SK-N-SH (cell line): Measurements from ENCODE around the gene PCK2. TPM values are rescaled to one million over a fixed set of nuclear protein-coding genes. Genes with fewer than 3 reads are reported as not detected.

ENCODE experiments used
- CTCF ChIA-PET: fragments of 300-600, 350-600 bp; formaldehyde crosslinking; extraction: SDS; loops from one replicate; lab custom pipeline; 2021; lab: Yijun Ruan, JAX
- POLR2A ChIA-PET: fragments of 350-600 bp; sonication (Branson Sonifier 250); formaldehyde crosslinking; extraction: SDS; loops from one replicate; lab custom pipeline; 2020; ENCODE audit warnings: antibody characterized with exemption, inconsistent platforms; lab: Yijun Ruan, JAX
- DNase-seq: peaks from one replicate; pipeline ENCODE4 v3.0.0; 2012
- H2AFZ ChIP-seq: fragments of 200-600 bp; sonication (generic); 2 replicates; pipeline ENCODE4 v1.8.1; 2016; ENCODE audit warnings: antibody characterized with exemption, mild to moderate bottlenecking, low read depth
- H3F3A ChIP-seq: fragments of 200-600 bp; sonication (generic); replicated peaks from 2 replicates; pipeline ENCODE3; 2016; ENCODE audit warnings: antibody characterized with exemption, mild to moderate bottlenecking; ENCODE audit not compliant: insufficient read depth
- H3K27ac ChIP-seq, 2 experiments: fragments of 200-500 bp in 1 of 2; fragments of 200-600 bp in 1 of 2; sonication (Bioruptor generic) in 1 of 2; sonication (generic), shearing (Covaris generic) in 1 of 2; 2 replicates each; pipeline versions ENCODE4 v1.5.1 to v1.6.1; 2014 to 2016; ENCODE audit warnings: low read depth in 2 of 2, inconsistent platforms in 1 of 2, low read length in 1 of 2, mild to moderate bottlenecking in 1 of 2, mixed read lengths in 1 of 2
- H3K27me3 ChIP-seq: fragments of 200-600 bp; sonication (generic), shearing (Covaris generic); 2 replicates; pipeline ENCODE4 v1.6.1; 2016; ENCODE audit warnings: mixed run types; ENCODE audit not compliant: insufficient read depth
- H3K36me3 ChIP-seq, 2 experiments: fragments of 200-500 bp in 1 of 2; fragments of 200-600 bp in 1 of 2; sonication (Bioruptor generic) in 1 of 2; sonication (generic) in 1 of 2; replicated peaks in 1 of 2; 2 replicates each; pipeline versions ENCODE3 to v1.5.1; 2014 to 2016; ENCODE audit warnings: low read length in 1 of 2, mild to moderate bottlenecking in 1 of 2; ENCODE audit not compliant: insufficient read depth in 2 of 2, control insufficient read depth in 1 of 2
- H3K4me1 ChIP-seq, 2 experiments: fragments of 200-500 bp in 1 of 2; fragments of 200-600 bp in 1 of 2; sonication (Bioruptor generic) in 1 of 2; sonication (generic), shearing (Covaris generic) in 1 of 2; 2 replicates each; pipeline versions ENCODE4 v1.5.1 to v1.6.1; 2014 to 2016; ENCODE audit warnings: low read depth in 1 of 2, low read length in 1 of 2, mixed run types in 1 of 2; ENCODE audit not compliant: insufficient read depth in 2 of 2, control insufficient read depth in 1 of 2
- H3K4me2 ChIP-seq: fragments of 200-600 bp; sonication (generic), shearing (Covaris generic); 2 replicates; pipeline ENCODE4 v1.6.1; 2017; ENCODE audit warnings: mixed run types
- H3K4me3 ChIP-seq, 2 experiments: fragments of 200-500 bp in 1 of 2; fragments of 200-600 bp in 1 of 2; sonication (Bioruptor generic) in 1 of 2; sonication (generic), shearing (Covaris generic) in 1 of 2; 2 replicates each; pipeline versions ENCODE4 v1.5.1 to v1.8.1; 2014 to 2016; ENCODE audit warnings: low read depth in 2 of 2, inconsistent platforms in 1 of 2, low read length in 1 of 2, mild to moderate bottlenecking in 1 of 2, mixed read lengths in 1 of 2, moderate library complexity in 1 of 2
- H3K79me2 ChIP-seq: fragments of 200-600 bp; sonication (generic); 2 replicates; pipeline ENCODE4 v1.8.1; 2017; ENCODE audit warnings: mild to moderate bottlenecking; ENCODE audit not compliant: insufficient read depth
- H3K9ac ChIP-seq: fragments of 200-600 bp; sonication (generic); 2 replicates; pipeline ENCODE4 v1.6.1; 2017; ENCODE audit warnings: mixed run types
- H3K9me2 ChIP-seq: fragments of 200-600 bp; sonication (generic); 2 replicates; pipeline ENCODE4 v1.6.1; 2017; ENCODE audit warnings: mixed run types
- H3K9me3 ChIP-seq: fragments of 200-600 bp; sonication (generic); 2 replicates; pipeline ENCODE4 v1.6.1; 2017; ENCODE audit warnings: mixed run types, mild to moderate bottlenecking, moderate library complexity
- H4K20me1 ChIP-seq: fragments of 200-600 bp; sonication (generic); 2 replicates; pipeline ENCODE4 v1.6.1; 2017; ENCODE audit warnings: mild to moderate bottlenecking, mixed run types; ENCODE audit not compliant: insufficient read depth
- CHD2 ChIP-seq: fragments of 150-350 bp; IDR thresholded peaks from 2 replicates; pipeline ENCODE4 v1.6.1; 2018; ENCODE audit warnings: low read length; ENCODE audit not compliant: partially characterized antibody
- EP300 ChIP-seq, 2 experiments: IDR thresholded peaks; 2 replicates each; pipeline versions ENCODE4 v1.4.0 to v1.6.1; 2012; ENCODE audit warnings: borderline replicate concordance in 1 of 2, low read depth in 1 of 2, low read length in 1 of 2
- FOSL2 ChIP-seq: IDR thresholded peaks from 2 replicates; pipeline ENCODE4 v1.4.0; 2012; ENCODE audit warnings: low read depth, mild to moderate bottlenecking, moderate library complexity, borderline replicate concordance
- FOXJ3 ChIP-seq: sonication (generic); formaldehyde crosslinking; IDR thresholded peaks from 2 replicates; pipeline ENCODE4 v1.5.1; 2020; ENCODE audit warnings: mild to moderate bottlenecking, missing genetic modification reagents
- FOXM1 ChIP-seq: IDR thresholded peaks from 2 replicates; pipeline ENCODE4 v1.4.0; 2012; ENCODE audit warnings: low read depth, mild to moderate bottlenecking
- GATA2 ChIP-seq: sonication (generic); formaldehyde crosslinking; IDR thresholded peaks from 2 replicates; pipeline ENCODE4 v1.5.0; 2020; ENCODE audit warnings: mild to moderate bottlenecking, missing genetic modification reagents
- IRF3 ChIP-seq: fragments of 150-350 bp; IDR thresholded peaks from 2 replicates; pipeline ENCODE4 v1.6.1; 2016; ENCODE audit warnings: mild to moderate bottlenecking, low read depth, low read length
- JUND ChIP-seq: IDR thresholded peaks from 2 replicates; pipeline ENCODE4 v1.4.0; 2012
- MEF2A ChIP-seq: IDR thresholded peaks from 2 replicates; pipeline ENCODE4 v1.4.0; 2012; ENCODE audit warnings: low read depth, borderline replicate concordance
- MXI1 ChIP-seq: IDR thresholded peaks from 2 replicates; pipeline ENCODE4 v1.6.1; 2012; ENCODE audit warnings: mild to moderate bottlenecking, low read depth, low read length, improper control_type of control experiment
- NFIC ChIP-seq: IDR thresholded peaks from 2 replicates; pipeline ENCODE4 v1.4.0; 2012; ENCODE audit warnings: borderline replicate concordance
- POLR2AphosphoS5 ChIP-seq: IDR thresholded peaks from 2 replicates; pipeline ENCODE4 v1.6.1; 2012; ENCODE audit warnings: low read depth, low read length
- RAD21 ChIP-seq: IDR thresholded peaks from 2 replicates; pipeline ENCODE4 v1.6.1; 2012; ENCODE audit warnings: mild to moderate bottlenecking, low read length
- RCOR1 ChIP-seq: fragments of 150-350 bp; IDR thresholded peaks from 2 replicates; pipeline ENCODE4 v1.6.1; 2017; ENCODE audit warnings: antibody characterized with exemption, low read length
- REST ChIP-seq: IDR thresholded peaks from 2 replicates; pipeline ENCODE4 v1.6.1; 2012; ENCODE audit warnings: mild to moderate bottlenecking, low read depth, low read length, moderate library complexity
- SMC3 ChIP-seq: IDR thresholded peaks from 2 replicates; pipeline ENCODE4 v1.6.1; 2012; ENCODE audit warnings: low read depth, low read length, improper control_type of control experiment
- TCF12 ChIP-seq: IDR thresholded peaks from 2 replicates; pipeline ENCODE4 v1.4.0; 2012
- TEAD4 ChIP-seq: IDR thresholded peaks from 2 replicates; pipeline ENCODE4 v1.4.0; 2012; ENCODE audit warnings: mild to moderate bottlenecking, borderline replicate concordance; ENCODE audit not compliant: insufficient read depth
- USF2 ChIP-seq: fragments of 150-350 bp; IDR thresholded peaks from 2 replicates; pipeline ENCODE4 v1.6.1; 2017; ENCODE audit warnings: antibody characterized with exemption, low read length, low read depth, borderline replicate concordance
- YY1 ChIP-seq: IDR thresholded peaks from 2 replicates; pipeline ENCODE4 v1.4.0; 2012; ENCODE audit warnings: low read depth, mild to moderate bottlenecking
- WGBS: methylation state at CpG from one replicate; pipeline ENCODE4 v1.1.6; 2017; ENCODE audit warnings: low lambda C conversion rate; 5-methylcytosine and 5-hydroxymethylcytosine counted together
- polyA plus RNA-seq, 3 experiments: library from polyadenylated mRNA; depleted of rRNA; stranded (reverse); fragments of >200 nt; gene quantifications; 2 replicates each; pipeline ENCODE4 v1.2.3, GENCODE V29; 2012
- TF ChIP-seq, protein P1 (sequence below): IDR thresholded peaks from 2 replicates; pipeline ENCODE4 v1.4.0; 2012; ENCODE audit warnings: low read depth, borderline replicate concordance

Gene PCK2
- polyA plus RNA-seq, 1 of the 3 experiments (the other 2 are of a cell fraction) = 16.6 TPM

GRCh38 chr14:24150567-24150966, 56.5 kb downstream of the PCK2 start (continued):
- TF ChIP-seq, protein P1, sequence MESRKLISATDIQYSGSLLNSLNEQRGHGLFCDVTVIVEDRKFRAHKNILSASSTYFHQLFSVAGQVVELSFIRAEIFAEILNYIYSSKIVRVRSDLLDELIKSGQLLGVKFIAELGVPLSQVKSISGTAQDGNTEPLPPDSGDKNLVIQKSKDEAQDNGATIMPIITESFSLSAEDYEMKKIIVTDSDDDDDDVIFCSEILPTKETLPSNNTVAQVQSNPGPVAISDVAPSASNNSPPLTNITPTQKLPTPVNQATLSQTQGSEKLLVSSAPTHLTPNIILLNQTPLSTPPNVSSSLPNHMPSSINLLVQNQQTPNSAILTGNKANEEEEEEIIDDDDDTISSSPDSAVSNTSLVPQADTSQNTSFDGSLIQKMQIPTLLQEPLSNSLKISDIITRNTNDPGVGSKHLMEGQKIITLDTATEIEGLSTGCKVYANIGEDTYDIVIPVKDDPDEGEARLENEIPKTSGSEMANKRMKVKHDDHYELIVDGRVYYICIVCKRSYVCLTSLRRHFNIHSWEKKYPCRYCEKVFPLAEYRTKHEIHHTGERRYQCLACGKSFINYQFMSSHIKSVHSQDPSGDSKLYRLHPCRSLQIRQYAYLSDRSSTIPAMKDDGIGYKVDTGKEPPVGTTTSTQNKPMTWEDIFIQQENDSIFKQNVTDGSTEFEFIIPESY = no peak
- TF ChIP-seq USF2 = no peak
- no peak for TF ChIP-seq SMC3
- TF ChIP-seq FOSL2 = no peak
- no peak for TF ChIP-seq JUND
- TF ChIP-seq, all 33 proteins: peak for 0

- 93% methylated on average over 8 of the region's 9 CpGs for WGBS
- CTCF ChIA-PET = interaction anchor here (0.8 to 3.4 kb wide), 4 partner anchors 10 to 157 kb away, joined by 3 to 29 read pairs (median 4); partner anchors contain the start of genes CIDEB, FITM1 and IRF9
- TF ChIP-seq FOXJ3 (CRISPR knock-in tag) (no peak), EP300 (IDR thresholded peaks at IDR 0.05; ENCODE audit: borderline replicate concordance in 1 of 2, low read depth in 1 of 2, low read length in 1 of 2) (no peak), FOSL2 (no peak), NFIC (no peak), TEAD4 (no peak), YY1 (no peak), USF2 (no peak), GATA2 (no peak), RCOR1 (no peak), POLR2AphosphoS5 (no peak), REST (no peak), IRF3 (no peak), MXI1 (no peak), RAD21 (no peak), TCF12 (no peak), CHD2 (no peak), MEF2A (no peak), FOXM1 (no peak)
Observed at GRCh38 chr14:24150993-24151392, 56.9 kb downstream of the PCK2 start.

More at GRCh38 chr14:24150993-24151392, 56.9 kb downstream of the PCK2 start:
- Histone ChIP-seq H3K36me3 (peaks cover 41 to 48% of the 10 kb centered on the region in 2 experiments), H3K9me3 (no peaks in the 10 kb centered on the region), H3K27me3 (no peaks in the 10 kb centered on the region), H3K27ac (no peak overlapping the region), H3K79me2 (peaks cover 32% of the 10 kb centered on the region), H3K9ac (no peak overlapping the region), H3K9me2 (no peaks in the 10 kb centered on the region), H3K4me1 (peaks cover 6 to 11% of the 10 kb centered on the region in 2 experiments; a peak in 3 of 4 replicates), H4K20me1 (peaks cover 10% of the 10 kb centered on the region; the same call in 1 of the 2 replicates), H2AFZ (no peak overlapping the region), H3K4me2 (no peak overlapping the region), H3K4me3 (no peak overlapping the region), H3F3A (peaks cover 5% of the 10 kb centered on the region)
- DNase-seq = no peak
- POLR2A ChIA-PET = interaction anchor here (1.1 to 2.4 kb wide), 3 partner anchors 8 to 11 kb away, joined by 3 to 10 read pairs (median 4); partner anchors contain the start of genes EMC9 and IRF9
